Diencephalon (tissue), 1 donor: Measurements from ENCODE around the gene GJD4. TPM values are rescaled to one million over a fixed set of nuclear protein-coding genes. Genes with fewer than 3 reads are reported as not detected.

ENCODE experiments used
- total RNA-seq: library from RNA; depleted of rRNA; stranded (reverse); fragments of >200 nt; gene quantifications from one replicate; pipeline ENCODE4 v1.2.3, GENCODE V29; 2014

GJD4 gene
- 0.23 TPM for total RNA-seq

GRCh38 chr10:35605191-35605590, at the start of gene GJD4:
Gene GJD4 (plus strand): TSS chr10:35605341. CDS start chr10:35605568, 227 bp downstream.

GRCh38 chr10:35642035-35642792, 37.1 kb downstream of the GJD4 start, which contains the start of gene FZD8:
Gene FZD8 (minus strand): TSS chr10:35642296. CDS start chr10:35641429, 867 bp downstream.

Other genes starting within 250 kb of the GJD4 start
- 12.2 TPM for gene FZD8, start 37.0 kb downstream of the GJD4 start, total RNA-seq